NCI-H187 treated with DMSO at 0.1 percent for 48 hours (cell line): ENCODE data around the gene IL24.

Experiments
- DNase-seq: peaks from one replicate; lab custom pipeline; 2025; lab: John Stamatoyannopoulos, UW

The IL24 gene

DNA sequence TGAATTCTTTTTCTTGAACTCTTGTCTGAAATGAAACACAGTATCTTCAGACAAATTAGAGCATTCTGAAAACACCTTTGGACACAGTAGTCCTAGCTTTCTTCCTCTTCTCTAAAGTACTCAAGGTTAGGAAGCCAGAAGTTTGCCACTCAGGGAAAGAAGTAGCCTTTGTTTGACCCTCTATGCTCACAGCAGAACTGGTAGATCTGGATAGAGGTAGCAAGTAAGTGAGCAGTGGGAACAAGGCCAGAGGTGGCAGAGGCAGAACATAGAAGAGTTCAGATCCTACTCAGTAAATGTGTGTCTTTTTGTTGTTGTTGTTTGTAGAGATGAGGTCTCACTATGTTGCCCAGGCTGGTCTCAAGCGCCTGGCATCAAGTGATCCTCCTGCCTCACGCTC lies 56.4 kb downstream of the IL24 start:
- DNase-seq, result no peak
